HFFc6 (cell line): ENCODE measurements around the gene SV2C. TPM values are rescaled to one million over a fixed set of nuclear protein-coding genes. Genes with fewer than 3 reads are reported as not detected.

Experiments
- DNase-seq: peaks from one replicate; pipeline ENCODE4 v3.0.0-alpha.2; 2018
- H3K27ac Mint-ChIP-seq: 2 replicates; pipeline ENCODE4 v1.8.0; 2020; ENCODE audit warnings: mild to moderate bottlenecking, mixed read lengths
- H3K27me3 Mint-ChIP-seq: 2 replicates; pipeline ENCODE4 v1.8.0; 2021; ENCODE audit warnings: mild to moderate bottlenecking, moderate library complexity, mixed read lengths; ENCODE audit not compliant: insufficient read depth
- H3K36me3 Mint-ChIP-seq: 2 replicates; pipeline ENCODE4 v1.8.0; 2021; ENCODE audit warnings: low read depth, mixed read lengths
- H3K4me1 Mint-ChIP-seq: 2 replicates; pipeline ENCODE4 v1.8.0; 2020; ENCODE audit warnings: low read depth, mixed read lengths
- H3K4me3 Mint-ChIP-seq: 2 replicates; pipeline ENCODE4 v1.8.0; 2020; ENCODE audit warnings: mild to moderate bottlenecking, moderate library complexity, mixed read lengths
- H3K9me3 Mint-ChIP-seq: 2 replicates; pipeline ENCODE4 v1.8.0; 2020; ENCODE audit warnings: mild to moderate bottlenecking, mixed read lengths
- CTCF ChIP-seq: fragments of 200-600 bp; sonication (generic); IDR thresholded peaks from 2 replicates; pipeline ENCODE4 v1.5.0; 2021; ENCODE audit warnings: antibody characterized with exemption, mild to moderate bottlenecking
- total RNA-seq, 6 experiments: library from RNA; stranded (reverse); fragmentation: NEBNext Ultra II Directional; extraction: Animal tissue kit (Norgen Biotek cat#: 25700); gene quantifications; 2 replicates in 1 of 6; 3 replicates in 5 of 6; pipeline ENCODE4 v1.2.3, GENCODE V29; 2021

SV2C gene
- total RNA-seq, 6 experiments from 2014 or later = not detected

- DNase-seq = no peak
- Mint-ChIP-seq H3K27ac (no peak overlapping the region), H3K27me3 (no peaks in the 10 kb centered on the region; the same call in 1 of the 2 replicates), H3K9me3 (peaks cover 22% of the 10 kb centered on the region), H3K36me3 (no peaks in the 10 kb centered on the region), H3K4me3 (no peak overlapping the region), H3K4me1 (no peaks in the 10 kb centered on the region)
- no peak for TF ChIP-seq CTCF
Measured at GRCh38 chr5:76046741-76047140, 36.4 kb upstream of the SV2C start.

GRCh38 chr5:76050134-76050533 lies 33.0 kb upstream of the SV2C start:
- Mint-ChIP-seq H3K9me3 (peaks cover 21% of the 10 kb centered on the region), H3K27ac (no peak overlapping the region), H3K27me3 (no peaks in the 10 kb centered on the region; the same call in 1 of the 2 replicates), H3K4me1 (no peaks in the 10 kb centered on the region), H3K36me3 (no peaks in the 10 kb centered on the region), H3K4me3 (no peak overlapping the region)
- TF ChIP-seq CTCF = no peak
- no peak for DNase-seq

- no peak for TF ChIP-seq CTCF
- Mint-ChIP-seq H3K36me3 (no peaks in the 10 kb centered on the region), H3K27me3 (no peaks in the 10 kb centered on the region), H3K4me1 (no peaks in the 10 kb centered on the region), H3K9me3 (peaks cover 40% of the 10 kb centered on the region), H3K4me3 (no peak overlapping the region), H3K27ac (no peak overlapping the region)
- DNase-seq = no peak
Measured at GRCh38 chr5:76062502-76063041, 20.6 kb upstream of the SV2C start.

GRCh38 chr5:76065258-76065657 lies 17.9 kb upstream of the SV2C start:
- DNase-seq = no peak
- Mint-ChIP-seq H3K27me3 (peaks cover 2% of the 10 kb centered on the region; the same call in 1 of the 2 replicates), H3K27ac (no peak overlapping the region), H3K36me3 (no peaks in the 10 kb centered on the region), H3K4me1 (no peaks in the 10 kb centered on the region), H3K4me3 (no peak overlapping the region), H3K9me3 (peaks cover 45% of the 10 kb centered on the region)
- no peak for TF ChIP-seq CTCF

GRCh38 chr5:76069061-76069735 lies 14.0 kb upstream of the SV2C start:
- Mint-ChIP-seq H3K27ac (no peak overlapping the region), H3K36me3 (no peaks in the 10 kb centered on the region), H3K27me3 (peaks cover 2% of the 10 kb centered on the region; the same call in 1 of the 2 replicates), H3K4me1 (no peaks in the 10 kb centered on the region), H3K9me3 (peaks cover 26% of the 10 kb centered on the region), H3K4me3 (no peak overlapping the region)
- TF ChIP-seq CTCF = no peak
- no peak for DNase-seq
